Measurements from ENCODE around the gene DDX20.
A peak's percentile ranks its signal among the peaks of the same experiment; 100 is the strongest.

The DDX20 gene, protein sequence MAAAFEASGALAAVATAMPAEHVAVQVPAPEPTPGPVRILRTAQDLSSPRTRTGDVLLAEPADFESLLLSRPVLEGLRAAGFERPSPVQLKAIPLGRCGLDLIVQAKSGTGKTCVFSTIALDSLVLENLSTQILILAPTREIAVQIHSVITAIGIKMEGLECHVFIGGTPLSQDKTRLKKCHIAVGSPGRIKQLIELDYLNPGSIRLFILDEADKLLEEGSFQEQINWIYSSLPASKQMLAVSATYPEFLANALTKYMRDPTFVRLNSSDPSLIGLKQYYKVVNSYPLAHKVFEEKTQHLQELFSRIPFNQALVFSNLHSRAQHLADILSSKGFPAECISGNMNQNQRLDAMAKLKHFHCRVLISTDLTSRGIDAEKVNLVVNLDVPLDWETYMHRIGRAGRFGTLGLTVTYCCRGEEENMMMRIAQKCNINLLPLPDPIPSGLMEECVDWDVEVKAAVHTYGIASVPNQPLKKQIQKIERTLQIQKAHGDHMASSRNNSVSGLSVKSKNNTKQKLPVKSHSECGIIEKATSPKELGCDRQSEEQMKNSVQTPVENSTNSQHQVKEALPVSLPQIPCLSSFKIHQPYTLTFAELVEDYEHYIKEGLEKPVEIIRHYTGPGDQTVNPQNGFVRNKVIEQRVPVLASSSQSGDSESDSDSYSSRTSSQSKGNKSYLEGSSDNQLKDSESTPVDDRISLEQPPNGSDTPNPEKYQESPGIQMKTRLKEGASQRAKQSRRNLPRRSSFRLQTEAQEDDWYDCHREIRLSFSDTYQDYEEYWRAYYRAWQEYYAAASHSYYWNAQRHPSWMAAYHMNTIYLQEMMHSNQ

DNA sequence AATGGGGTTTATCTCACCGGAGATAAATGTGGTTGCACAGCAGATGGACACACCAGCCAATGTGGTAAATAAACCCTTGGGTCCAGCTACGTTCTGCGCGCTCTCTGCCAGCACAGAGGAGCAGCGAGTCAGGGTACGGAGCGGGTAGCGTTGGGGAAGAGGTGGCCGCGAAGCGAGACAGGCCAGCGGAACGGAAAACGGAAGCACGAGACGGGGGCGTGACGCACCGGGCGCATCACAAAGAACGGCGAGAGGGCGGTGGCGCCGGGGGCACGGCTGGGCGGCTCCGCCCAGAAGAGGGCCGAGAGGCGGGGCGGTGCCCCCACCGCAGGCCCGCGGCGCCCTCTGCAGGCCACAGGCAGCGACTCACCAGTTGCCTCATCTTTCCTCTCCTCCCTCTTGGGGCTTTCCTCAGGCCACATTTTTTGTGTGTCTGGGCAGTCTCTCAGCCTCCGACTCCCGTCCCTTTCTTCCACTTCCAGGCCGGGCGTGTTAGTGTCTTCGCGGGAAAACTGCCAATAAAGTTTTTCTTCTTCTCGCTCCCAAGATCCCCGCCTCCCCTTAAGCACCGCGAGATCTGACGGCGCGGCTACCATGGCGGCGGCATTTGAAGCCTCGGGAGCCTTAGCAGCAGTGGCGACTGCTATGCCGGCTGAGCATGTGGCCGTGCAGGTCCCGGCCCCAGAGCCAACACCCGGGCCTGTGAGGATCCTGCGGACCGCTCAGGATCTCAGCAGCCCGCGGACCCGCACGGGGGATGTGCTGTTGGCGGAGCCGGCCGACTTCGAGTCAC, at the start of gene DDX20:
Gene DDX20, plus strand, starts transcription at position 571 of the 793 bp plus-strand sequence. Its CDS starts 24 bp downstream, at position 595.
- peak within 1 kb of the TSS; percentile 89 for H3K27ac ChIP-seq
- DNase-seq, result peak; percentile 95
- H3K36me3 ChIP-seq (replicated peaks), result no peaks in the 10 kb centered on the region
- TF ChIP-seq CTCF (IDR thresholded peaks at IDR 0.05; ENCODE audit: low read depth, low read length, missing control alignments), result peak; percentile 75
- in situ Hi-C loops (cut with HindIII; ENCODE audit: low pct_ligation_motif_present, low sequenced_read_pairs), result no loop called here
- H3K4me3 ChIP-seq (ENCODE audit: low read depth, low read length), result peak within 1 kb of the TSS; percentile 93
- H3K27me3 ChIP-seq (replicated peaks), result no peaks in the 10 kb centered on the region

- TF ChIP-seq CTCF (IDR thresholded peaks at IDR 0.05; ENCODE audit: low read depth, low read length, missing control alignments), result no peak
- Histone ChIP-seq H3K4me3 (ENCODE audit: low read depth, low read length) (no peak overlapping the region), H3K36me3 (replicated peaks) (no peaks in the 10 kb centered on the region), H3K27ac (no peak overlapping the region), H3K27me3 (replicated peaks) (no peaks in the 10 kb centered on the region)
- in situ Hi-C loops (cut with HindIII; ENCODE audit: low pct_ligation_motif_present, low sequenced_read_pairs), result no loop called here
- no peak for DNase-seq
These were observed 48.8 kb upstream of the DDX20 start for GRCh38 chr1:111706921-111707320.

DNA sequence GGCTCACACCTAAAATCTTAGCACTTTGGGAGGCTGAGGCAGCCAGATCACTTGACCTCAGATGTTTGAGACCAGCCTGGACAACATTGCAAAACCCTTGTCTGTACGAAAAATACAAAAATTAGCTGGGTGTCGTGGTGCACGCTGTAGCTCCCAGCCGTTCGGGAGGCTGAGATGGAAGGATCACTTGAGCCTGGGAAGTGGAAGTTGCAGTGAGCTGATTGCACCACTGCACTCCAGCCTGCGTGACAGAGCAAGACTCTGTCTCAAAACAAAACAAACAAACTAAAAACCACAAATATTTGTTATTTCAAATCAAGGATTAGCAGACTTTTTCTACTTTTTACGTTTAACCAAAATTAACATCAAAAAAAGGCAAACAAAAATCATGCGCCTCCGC, 47.8 kb upstream of the DDX20 start:
- Histone ChIP-seq H3K27ac (peak overlapping the region; percentile 49), H3K36me3 (replicated peaks) (no peaks in the 10 kb centered on the region)
- in situ Hi-C loops (cut with HindIII; ENCODE audit: low pct_ligation_motif_present, low sequenced_read_pairs), result no loop called here

GRCh38 chr1:111709986-111710385, 45.7 kb upstream of the DDX20 start:
- in situ Hi-C loops (cut with HindIII; ENCODE audit: low pct_ligation_motif_present, low sequenced_read_pairs), result no loop called here
- no peak overlapping the region for H3K4me3 ChIP-seq (ENCODE audit: low read depth, low read length)
- no peaks in the 10 kb centered on the region for H3K27me3 ChIP-seq (replicated peaks)
- H3K36me3 ChIP-seq (replicated peaks), result no peaks in the 10 kb centered on the region
- no peak overlapping the region for H3K27ac ChIP-seq
- no peak for DNase-seq
- no peak for TF ChIP-seq CTCF (IDR thresholded peaks at IDR 0.05; ENCODE audit: low read depth, low read length, missing control alignments)

More for the DNA sequence above, 47.8 kb upstream of the DDX20 start:
- Histone ChIP-seq H3K27me3 (replicated peaks) (no peaks in the 10 kb centered on the region), H3K4me3 (ENCODE audit: low read depth, low read length) (no peak overlapping the region)
- peak; percentile 57 for DNase-seq
- no peak for TF ChIP-seq CTCF (IDR thresholded peaks at IDR 0.05; ENCODE audit: low read depth, low read length, missing control alignments)

- H3K36me3 ChIP-seq (replicated peaks), result no peaks in the 10 kb centered on the region
- no peak overlapping the region for H3K4me3 ChIP-seq (ENCODE audit: low read depth, low read length)
- in situ Hi-C loops (cut with HindIII; ENCODE audit: low pct_ligation_motif_present, low sequenced_read_pairs), result no loop called here
- H3K27me3 ChIP-seq (replicated peaks), result no peaks in the 10 kb centered on the region
- no peak overlapping the region for H3K27ac ChIP-seq
- DNase-seq, result no peak
- no peak for TF ChIP-seq CTCF (IDR thresholded peaks at IDR 0.05; ENCODE audit: low read depth, low read length, missing control alignments)
These were observed 39.4 kb upstream of the DDX20 start for GRCh38 chr1:111716333-111716732.
